ENCODE measurements around the gene MAN1B1. TPM values are rescaled to one million over a fixed set of nuclear protein-coding genes. Genes with fewer than 3 reads are reported as not detected.

The MAN1B1 gene
- total RNA-seq, 1 experiment from 2014 or later: 50.9 TPM

GRCh38 chr9:137037035-137037434 lies 49.8 kb upstream of the MAN1B1 start:
- BruUV-seq (replicated peaks): no TSS peak
- Histone ChIP-seq H3K4me2 (ENCODE audit: low read length) (no peak overlapping the region), H3K27me3 (ENCODE audit: insufficient read depth, low read length) (no peaks in the 10 kb centered on the region), H3K27ac (ENCODE audit: low read depth, low read length) (no peak overlapping the region), H3K9ac (ENCODE audit: low read length) (no peak overlapping the region), H3K4me1 (ENCODE audit: control insufficient read depth in 1 of 2, insufficient read depth in 2 of 2, low read length in 2 of 2) (peaks cover 9 to 17% of the 10 kb centered on the region in 2 experiments; a peak in 3 of 4 replicates), H3K4me3 (replicated peaks in 1 of 2; ENCODE audit: low read depth in 1 of 2, low read length in 2 of 2) (no peak overlapping the region), H4K20me1 (ENCODE audit: insufficient read depth) (no peaks in the 10 kb centered on the region), H3K36me3 (ENCODE audit: control insufficient read depth in 1 of 2, insufficient read depth in 2 of 2, low read length in 2 of 2) (peaks cover 3 to 7% of the 10 kb centered on the region in 2 experiments; a peak in 2 of 4 replicates), H3K9me3 (ENCODE audit: control insufficient read depth in 1 of 2, insufficient read depth in 1 of 2, low read depth in 1 of 2, low read length in 2 of 2) (no peaks in the 10 kb centered on the region), H3K79me2 (ENCODE audit: insufficient read depth, low read length) (no peaks in the 10 kb centered on the region), H2AFZ (ENCODE audit: low read depth, low read length, poor library complexity, severe bottlenecking) (no peak overlapping the region), H3K9me2 (ENCODE audit: insufficient read depth) (no peaks in the 10 kb centered on the region)
- ChIA-PET POLR2A (no interaction called here), RAD21 (ENCODE audit: low non-redundant PET in 1 of 2, low total read pairs in 2 of 2, uncharacterized antibody in 2 of 2, unreplicated experiment in 2 of 2) (no interaction called here), CTCF (interaction anchor here (0.9 to 4.0 kb wide), 4 partner anchors 9 to 89 kb away, joined by 3 to 109 read pairs (median 4); partner anchors contain the start of gene NPDC1)
- TF ChIP-seq RAD21 (IDR thresholded peaks at IDR 0.05; ENCODE audit: low read depth): no peak
- no peak for ATAC-seq
- no peak for DNase-seq (ENCODE audit: low read depth, low spot score)
- intact Hi-C loops (cut with micrococcal nuclease): loop anchor here (5.0 kb wide), 1 partner anchor 195 kb away; the partner anchor contains the start of gene AJM1

- BruUV-seq (replicated peaks): no TSS peak
- no peak overlapping the region for H3K4me3 ChIP-seq (replicated peaks in 1 of 2; ENCODE audit: low read depth in 1 of 2, low read length in 2 of 2)
- DNase-seq (ENCODE audit: low read depth, low spot score) (no peak), ATAC-seq (no peak)
- H3K27ac ChIP-seq (ENCODE audit: low read depth, low read length): no peak overlapping the region
- CTCF ChIA-PET: interaction anchor here (1.4 to 4.0 kb wide), 2 partner anchors 9 to 89 kb away, joined by 4 to 109 read pairs; partner anchors contain the start of gene NPDC1
- no peak overlapping the region for H3K4me2 ChIP-seq (ENCODE audit: low read length)
- no peaks in the 10 kb centered on the region for H3K9me3 ChIP-seq (ENCODE audit: control insufficient read depth in 1 of 2, insufficient read depth in 1 of 2, low read depth in 1 of 2, low read length in 2 of 2)
- TF ChIP-seq, protein P1, sequence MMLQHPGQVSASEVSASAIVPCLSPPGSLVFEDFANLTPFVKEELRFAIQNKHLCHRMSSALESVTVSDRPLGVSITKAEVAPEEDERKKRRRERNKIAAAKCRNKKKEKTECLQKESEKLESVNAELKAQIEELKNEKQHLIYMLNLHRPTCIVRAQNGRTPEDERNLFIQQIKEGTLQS (IDR thresholded peaks at IDR 0.05): no peak
- TF ChIP-seq SP1 (IDR thresholded peaks at IDR 0.05; ENCODE audit: low read depth) (no peak), SRF (IDR thresholded peaks at IDR 0.05; ENCODE audit: low read depth) (no peak), POLR2A (IDR thresholded peaks at IDR 0.05; ENCODE audit: borderline replicate concordance, extremely low read depth, insufficient read depth, insufficient read length) (no peak), MAX (IDR thresholded peaks at IDR 0.05) (no peak), CBX3 (IDR thresholded peaks at IDR 0.05; ENCODE audit: low read depth) (no peak)
- H2AFZ ChIP-seq (ENCODE audit: low read depth, low read length, poor library complexity, severe bottlenecking): no peak overlapping the region
- intact Hi-C loops (cut with micrococcal nuclease): loop anchor here (5.0 kb wide), 1 partner anchor 195 kb away; the partner anchor contains the start of gene AJM1
- peaks cover 9 to 16% of the 10 kb centered on the region in 2 experiments; a peak in 3 of 4 replicates for H3K4me1 ChIP-seq (ENCODE audit: control insufficient read depth in 1 of 2, insufficient read depth in 2 of 2, low read length in 2 of 2)
- H3K79me2 ChIP-seq (ENCODE audit: insufficient read depth, low read length): no peaks in the 10 kb centered on the region
- no peaks in the 10 kb centered on the region for H4K20me1 ChIP-seq (ENCODE audit: insufficient read depth)
- H3K9ac ChIP-seq (ENCODE audit: low read length): no peak overlapping the region
- H3K36me3 ChIP-seq (ENCODE audit: control insufficient read depth in 1 of 2, insufficient read depth in 2 of 2, low read length in 2 of 2): peaks cover 3 to 7% of the 10 kb centered on the region in 2 experiments; a peak in 2 of 4 replicates
- RAD21 ChIA-PET (ENCODE audit: low non-redundant PET in 1 of 2, low total read pairs in 2 of 2, uncharacterized antibody in 2 of 2, unreplicated experiment in 2 of 2): no interaction called here
- POLR2A ChIA-PET: no interaction called here
- H3K27me3 ChIP-seq (ENCODE audit: insufficient read depth, low read length): no peaks in the 10 kb centered on the region
- H3K9me2 ChIP-seq (ENCODE audit: insufficient read depth): no peaks in the 10 kb centered on the region
Measured at GRCh38 chr9:137037483-137037882, 49.3 kb upstream of the MAN1B1 start.

All from HCT116 (cell line).